HepG2 (cell line): ENCODE measurements around the gene TP53I3. TPM values are rescaled to one million over a fixed set of nuclear protein-coding genes. Genes with fewer than 3 reads are reported as not detected.

ENCODE experiments used
- ETV5 ChIP-seq: IDR thresholded peaks from 2 replicates; pipeline ENCODE4 v1.6.1; 2018; ENCODE audit warnings: missing biosample characterization, missing genetic modification reagents, inconsistent platforms, borderline replicate concordance
- GABPA ChIP-seq, 2 experiments: IDR thresholded peaks; 2 replicates each; pipeline ENCODE4 v1.6.1; 2011 to 2016; ENCODE audit warnings: low read depth in 2 of 2, low read length in 1 of 2, missing biosample characterization in 1 of 2, missing genetic modification characterization in 1 of 2
- HNF4A ChIP-seq: sonication (generic); formaldehyde crosslinking; IDR thresholded peaks from 2 replicates; pipeline ENCODE4 v1.4.0; 2020; ENCODE audit warnings: missing genetic modification reagents
- KDM3A ChIP-seq: IDR thresholded peaks from 2 replicates; pipeline ENCODE4 v1.6.1; 2018; ENCODE audit warnings: low read depth, missing compliant biosample characterization
- KDM5A ChIP-seq: fragments of 200-600 bp; sonication (generic); IDR thresholded peaks from 2 replicates; pipeline ENCODE4 v1.7.0; 2018; ENCODE audit warnings: antibody characterized with exemption, mild to moderate bottlenecking, low read length, borderline replicate concordance
- KDM6A ChIP-seq: IDR thresholded peaks from 2 replicates; pipeline ENCODE4 v1.6.1; 2016; ENCODE audit warnings: low read depth
- KLF15 ChIP-seq: sonication (generic); formaldehyde crosslinking; IDR thresholded peaks from 2 replicates; pipeline ENCODE4 v1.8.1; 2023; ENCODE audit warnings: borderline replicate concordance, mild to moderate bottlenecking, inconsistent platforms, missing genetic modification reagents, mixed read lengths
- MAFG ChIP-seq: sonication (generic); formaldehyde crosslinking; IDR thresholded peaks from 2 replicates; pipeline ENCODE4 v1.5.1; 2020; ENCODE audit warnings: mild to moderate bottlenecking, missing genetic modification reagents
- MLLT10 ChIP-seq: sonication (generic); formaldehyde crosslinking; IDR thresholded peaks from 2 replicates; pipeline ENCODE4 v1.4.0; 2020; ENCODE audit warnings: missing genetic modification reagents
- NR1H2 ChIP-seq: sonication (generic); formaldehyde crosslinking; IDR thresholded peaks from 2 replicates; pipeline ENCODE4 v1.8.1; 2022; ENCODE audit warnings: low read depth, missing genetic modification reagents, borderline replicate concordance
- POLR2AphosphoS2 ChIP-seq: IDR thresholded peaks from 2 replicates; pipeline ENCODE4 v1.6.1; 2011; ENCODE audit warnings: low read depth, low read length, improper control_type of control experiment
- SCMH1 ChIP-seq: sonication (generic); formaldehyde crosslinking; IDR thresholded peaks from 2 replicates; pipeline ENCODE4 v1.9.0; 2021; ENCODE audit warnings: missing genetic modification reagents, mild to moderate bottlenecking, borderline replicate concordance
- SNAI1 ChIP-seq: sonication (generic); formaldehyde crosslinking; IDR thresholded peaks from 2 replicates; pipeline ENCODE4 v1.5.0; 2020; ENCODE audit warnings: mild to moderate bottlenecking, missing genetic modification reagents, borderline replicate concordance
- SOX6 ChIP-seq, 2 experiments: fragments of 450-650 bp in 1 of 2; sonication (generic) in 1 of 2; formaldehyde crosslinking in 1 of 2; IDR thresholded peaks; 2 replicates each; pipeline versions ENCODE4 v1.4.0 to v1.6.1; 2017 to 2020; ENCODE audit warnings: antibody characterized with exemption in 1 of 2, mild to moderate bottlenecking in 1 of 2, missing genetic modification reagents in 1 of 2
- SRSF1 ChIP-seq: fragments of 200-400 bp; formaldehyde crosslinking; optimal IDR thresholded peaks from 2 replicates; pipeline ENCODE3; 2017; ENCODE audit warnings: mild to moderate bottlenecking, low read depth, low read length, moderate library complexity
- TOPORS ChIP-seq: sonication (generic); formaldehyde crosslinking; IDR thresholded peaks from 2 replicates; pipeline ENCODE4 v1.8.0; 2023; ENCODE audit warnings: mild to moderate bottlenecking, missing genetic modification reagents
- ZBTB43 ChIP-seq: sonication (generic); formaldehyde crosslinking; conservative IDR thresholded peaks from 2 replicates; pipeline ENCODE4 v1.4.0; 2020; ENCODE audit warnings: missing genetic modification reagents
- ZNF225 ChIP-seq: sonication (generic); formaldehyde crosslinking; IDR thresholded peaks from 2 replicates; pipeline ENCODE4 v1.4.0; 2020; ENCODE audit warnings: mild to moderate bottlenecking, missing genetic modification reagents
- ZNF251 ChIP-seq: sonication (generic); formaldehyde crosslinking; IDR thresholded peaks from 2 replicates; pipeline ENCODE4 v1.9.0; 2021; ENCODE audit warnings: mild to moderate bottlenecking, missing genetic modification reagents
- ZNF329 ChIP-seq: sonication (generic); formaldehyde crosslinking; IDR thresholded peaks from 2 replicates; pipeline ENCODE4 v1.9.0; 2021; ENCODE audit warnings: low read depth, mild to moderate bottlenecking, missing genetic modification reagents
- ZNF496 ChIP-seq: sonication (generic); formaldehyde crosslinking; IDR thresholded peaks from 2 replicates; pipeline ENCODE4 v1.8.1; 2023; ENCODE audit warnings: mild to moderate bottlenecking, moderate library complexity, missing genetic modification reagents; ENCODE audit not compliant: insufficient replicate concordance
- ZNF557 ChIP-seq: sonication (generic); formaldehyde crosslinking; IDR thresholded peaks from 2 replicates; pipeline ENCODE4 v1.4.0; 2020; ENCODE audit warnings: missing genetic modification reagents
- ZNF703 ChIP-seq: sonication (generic); formaldehyde crosslinking; IDR thresholded peaks from 2 replicates; pipeline ENCODE4 v1.5.1; 2020; ENCODE audit warnings: missing genetic modification reagents, mild to moderate bottlenecking, moderate library complexity, borderline replicate concordance
- ZNF737 ChIP-seq: sonication (generic); formaldehyde crosslinking; IDR thresholded peaks from 2 replicates; pipeline ENCODE4 v1.5.0; 2020; ENCODE audit warnings: missing genetic modification reagents, mild to moderate bottlenecking, borderline replicate concordance
- ZNF749 ChIP-seq: sonication (generic); formaldehyde crosslinking; IDR thresholded peaks from 2 replicates; pipeline ENCODE4 v1.8.0; 2022; ENCODE audit warnings: mild to moderate bottlenecking, missing genetic modification reagents, moderate library complexity, borderline replicate concordance
- ZNF839 ChIP-seq: sonication (generic); formaldehyde crosslinking; IDR thresholded peaks from 2 replicates; pipeline ENCODE4 v1.4.0; 2020; ENCODE audit warnings: missing genetic modification reagents, mild to moderate bottlenecking, borderline replicate concordance
- polyA plus RNA-seq, 8 experiments: library from polyadenylated mRNA; depleted of rRNA in 3 of 8; stranded (reverse) in 7 of 8; unstranded in 1 of 8; fragments of >200 nt; fragmentation: Illumina TruSeq in 4 of 8; extraction: Trizol in 4 of 8; gene quantifications; 2 replicates each; pipeline versions ENCODE4 v1.2.1 to v1.2.3, GENCODE V29; 2011 to 2016; ENCODE audit warnings: low read depth in 4 of 8, missing spikeins in 1 of 8, mixed read lengths in 1 of 8; ENCODE audit not compliant: insufficient read depth in 1 of 8
- total RNA-seq, 5 experiments: library from RNA; depleted of rRNA; stranded (reverse); fragments of >200 nt; fragmentation: Illumina TruSeq; extraction: Trizol; gene quantifications; 2 replicates each; pipeline ENCODE4 v1.2.3, GENCODE V29; 2016; ENCODE audit warnings: low read depth in 1 of 5
- TF ChIP-seq, protein P1 (sequence below): sonication (generic); formaldehyde crosslinking; IDR thresholded peaks from 2 replicates; pipeline ENCODE4 v1.4.0; 2020; ENCODE audit warnings: missing genetic modification reagents
- TF ChIP-seq, protein P2 (sequence below): sonication (generic); formaldehyde crosslinking; IDR thresholded peaks from 2 replicates; pipeline ENCODE4 v1.4.0; 2020; ENCODE audit warnings: mild to moderate bottlenecking, missing genetic modification reagents

Gene TP53I3
- total and polyA plus RNA-seq, 2 of the 13 experiments (the other 11 are each of a cell fraction or from before 2014, with no cell fraction given): 25.0 to 44.1 TPM

- TF ChIP-seq ZNF839 (peak; percentile 84; the same call in 1 of the 2 replicates), KLF15 (CRISPR knock-in tag) (peak; percentile 55; the same call in 1 of the 2 replicates), POLR2AphosphoS2 (no peak), SNAI1 (CRISPR knock-in tag) (no peak; the same call in none of the 2 replicates), ZNF251 (CRISPR knock-in tag) (no peak), TOPORS (CRISPR knock-in tag) (peak; percentile 81; the same call in 1 of the 2 replicates), ZBTB43 (CRISPR knock-in tag) (peak; percentile 30; the same call in 1 of the 2 replicates), KDM5A (no peak), ETV5 (peak; percentile 17; the same call in 1 of the 2 replicates), ZNF737 (CRISPR knock-in tag) (no peak), ZNF557 (CRISPR knock-in tag) (no peak; the same call in 1 of the 2 replicates), ZNF749 (CRISPR knock-in tag) (peak; percentile 97), SCMH1 (CRISPR knock-in tag) (no peak), MLLT10 (CRISPR knock-in tag) (no peak), ZNF703 (CRISPR knock-in tag) (no peak), KDM6A (CRISPR knock-in tag) (no peak), MAFG (CRISPR knock-in tag) (no peak), SRSF1 (no peak), ZNF496 (CRISPR knock-in tag) (no peak), SOX6 (IDR thresholded peaks at IDR 0.05) (no peak), SOX6 (CRISPR knock-in tag; IDR thresholded peaks at IDR 0.05) (peak; percentile 41; the same call in 1 of the 2 replicates), ZNF225 (CRISPR knock-in tag) (peak; percentile 79; the same call in 1 of the 2 replicates), NR1H2 (CRISPR knock-in tag) (no peak), HNF4A (CRISPR knock-in tag) (no peak), GABPA (IDR thresholded peaks at IDR 0.05; ENCODE audit: low read depth, low read length) (no peak), GABPA (CRISPR knock-in tag; IDR thresholded peaks at IDR 0.05; ENCODE audit: low read depth) (no peak), ZNF329 (CRISPR knock-in tag) (peak; percentile 29; the same call in 1 of the 2 replicates), KDM3A (CRISPR knock-in tag) (peak; percentile 63; the same call in 1 of the 2 replicates)
- TF ChIP-seq, protein P1, sequence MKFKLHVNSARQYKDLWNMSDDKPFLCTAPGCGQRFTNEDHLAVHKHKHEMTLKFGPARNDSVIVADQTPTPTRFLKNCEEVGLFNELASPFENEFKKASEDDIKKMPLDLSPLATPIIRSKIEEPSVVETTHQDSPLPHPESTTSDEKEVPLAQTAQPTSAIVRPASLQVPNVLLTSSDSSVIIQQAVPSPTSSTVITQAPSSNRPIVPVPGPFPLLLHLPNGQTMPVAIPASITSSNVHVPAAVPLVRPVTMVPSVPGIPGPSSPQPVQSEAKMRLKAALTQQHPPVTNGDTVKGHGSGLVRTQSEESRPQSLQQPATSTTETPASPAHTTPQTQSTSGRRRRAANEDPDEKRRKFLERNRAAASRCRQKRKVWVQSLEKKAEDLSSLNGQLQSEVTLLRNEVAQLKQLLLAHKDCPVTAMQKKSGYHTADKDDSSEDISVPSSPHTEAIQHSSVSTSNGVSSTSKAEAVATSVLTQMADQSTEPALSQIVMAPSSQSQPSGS (CRISPR knock-in tag): peak; percentile 41; the same call in 1 of the 2 replicates
- TF ChIP-seq, protein P2, sequence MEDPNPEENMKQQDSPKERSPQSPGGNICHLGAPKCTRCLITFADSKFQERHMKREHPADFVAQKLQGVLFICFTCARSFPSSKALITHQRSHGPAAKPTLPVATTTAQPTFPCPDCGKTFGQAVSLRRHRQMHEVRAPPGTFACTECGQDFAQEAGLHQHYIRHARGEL (CRISPR knock-in tag): no peak
Observed at GRCh38 chr2:24123195-24123921, 38.7 kb upstream of the TP53I3 start, which contains the start of the genes FAM228B and PFN4 (continued).
